ENCODE measurements around the gene NFKBIE. TPM values are rescaled to one million over a fixed set of nuclear protein-coding genes. Genes with fewer than 3 reads are reported as not detected.

Gene NFKBIE
- total and polyA plus RNA-seq, 2 of the 13 experiments (the other 11 are each of a cell fraction or from before 2014, with no cell fraction given), result 6.7 to 14.5 TPM

DNA sequence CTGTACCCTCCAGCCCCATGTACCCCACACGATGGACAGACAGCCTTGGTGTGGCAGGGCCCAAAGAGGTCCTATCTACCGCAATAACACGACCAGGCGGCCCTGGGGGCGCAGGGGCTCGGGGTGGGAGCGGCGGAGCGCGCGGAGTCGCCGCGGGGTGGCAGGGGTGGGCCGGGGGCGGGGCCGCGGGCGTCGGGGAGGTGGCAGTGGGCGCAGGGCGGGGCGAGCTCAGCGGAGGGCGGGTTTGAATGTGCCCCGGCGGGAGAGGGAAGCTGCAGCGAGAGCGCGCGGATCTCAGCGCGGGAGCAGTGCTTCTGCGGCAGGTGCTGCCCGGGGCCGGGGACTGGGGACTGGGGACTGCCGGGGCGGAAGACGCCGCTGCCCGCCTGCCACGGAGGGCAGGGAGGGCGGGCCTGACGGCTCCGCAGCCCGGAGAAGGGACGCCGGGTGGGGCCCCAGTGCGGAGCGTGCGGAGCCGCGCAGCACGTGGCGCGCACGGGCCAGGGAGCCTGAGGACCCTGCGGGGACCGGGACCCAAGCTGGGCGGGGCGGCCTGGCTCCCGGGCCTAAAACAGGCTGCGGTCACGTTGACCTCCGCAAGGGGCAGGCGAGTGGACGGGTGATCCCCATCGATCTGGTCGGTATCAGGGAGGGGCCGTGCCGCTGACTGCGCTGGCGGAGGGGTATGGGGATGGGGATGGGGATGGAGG, 41.9 kb downstream of the NFKBIE start, which contains the start of gene SLC29A1 (continued):
- TF ChIP-seq RXRA (CRISPR knock-in tag; IDR thresholded peaks at IDR 0.05), result 0 out of 2 replicates have a peak, but pooled peaks have one; percentile 24
- peak; percentile 97 for TF ChIP-seq MYC (CRISPR knock-in tag; IDR thresholded peaks at IDR 0.05; ENCODE audit: borderline replicate concordance)
- TF ChIP-seq, protein P1, sequence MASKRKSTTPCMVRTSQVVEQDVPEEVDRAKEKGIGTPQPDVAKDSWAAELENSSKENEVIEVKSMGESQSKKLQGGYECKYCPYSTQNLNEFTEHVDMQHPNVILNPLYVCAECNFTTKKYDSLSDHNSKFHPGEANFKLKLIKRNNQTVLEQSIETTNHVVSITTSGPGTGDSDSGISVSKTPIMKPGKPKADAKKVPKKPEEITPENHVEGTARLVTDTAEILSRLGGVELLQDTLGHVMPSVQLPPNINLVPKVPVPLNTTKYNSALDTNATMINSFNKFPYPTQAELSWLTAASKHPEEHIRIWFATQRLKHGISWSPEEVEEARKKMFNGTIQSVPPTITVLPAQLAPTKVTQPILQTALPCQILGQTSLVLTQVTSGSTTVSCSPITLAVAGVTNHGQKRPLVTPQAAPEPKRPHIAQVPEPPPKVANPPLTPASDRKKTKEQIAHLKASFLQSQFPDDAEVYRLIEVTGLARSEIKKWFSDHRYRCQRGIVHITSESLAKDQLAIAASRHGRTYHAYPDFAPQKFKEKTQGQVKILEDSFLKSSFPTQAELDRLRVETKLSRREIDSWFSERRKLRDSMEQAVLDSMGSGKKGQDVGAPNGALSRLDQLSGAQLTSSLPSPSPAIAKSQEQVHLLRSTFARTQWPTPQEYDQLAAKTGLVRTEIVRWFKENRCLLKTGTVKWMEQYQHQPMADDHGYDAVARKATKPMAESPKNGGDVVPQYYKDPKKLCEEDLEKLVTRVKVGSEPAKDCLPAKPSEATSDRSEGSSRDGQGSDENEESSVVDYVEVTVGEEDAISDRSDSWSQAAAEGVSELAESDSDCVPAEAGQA (IDR thresholded peaks at IDR 0.05; ENCODE audit: low read depth), result no peak
- TF ChIP-seq, protein P1 (CRISPR knock-in tag; IDR thresholded peaks at IDR 0.05; ENCODE audit: borderline replicate concordance), result no peak; the same call in 1 of the 2 replicates
- peak; percentile 87 for TF ChIP-seq HOXA3 (CRISPR knock-in tag; IDR thresholded peaks at IDR 0.05)
- no peak; the same call in 1 of the 2 replicates for TF ChIP-seq ZNF124 (CRISPR knock-in tag; IDR thresholded peaks at IDR 0.05)
- no peak for TF ChIP-seq ATF7 (IDR thresholded peaks at IDR 0.05)
- no peak for TF ChIP-seq ATF7 (CRISPR knock-in tag; IDR thresholded peaks at IDR 0.05)
- peak; percentile 79; the same call in 1 of the 2 replicates for TF ChIP-seq NFKB2 (CRISPR knock-in tag; IDR thresholded peaks at IDR 0.05; ENCODE audit: borderline replicate concordance)
- no peak for TF ChIP-seq NFIC (IDR thresholded peaks at IDR 0.05; ENCODE audit: low read length)
- TF ChIP-seq, protein P2, sequence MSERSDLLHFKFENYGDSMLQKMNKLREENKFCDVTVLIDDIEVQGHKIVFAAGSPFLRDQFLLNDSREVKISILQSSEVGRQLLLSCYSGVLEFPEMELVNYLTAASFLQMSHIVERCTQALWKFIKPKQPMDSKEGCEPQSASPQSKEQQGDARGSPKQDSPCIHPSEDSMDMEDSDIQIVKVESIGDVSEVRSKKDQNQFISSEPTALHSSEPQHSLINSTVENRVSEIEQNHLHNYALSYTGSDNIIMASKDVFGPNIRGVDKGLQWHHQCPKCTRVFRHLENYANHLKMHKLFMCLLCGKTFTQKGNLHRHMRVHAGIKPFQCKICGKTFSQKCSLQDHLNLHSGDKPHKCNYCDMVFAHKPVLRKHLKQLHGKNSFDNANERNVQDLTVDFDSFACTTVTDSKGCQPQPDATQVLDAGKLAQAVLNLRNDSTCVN (CRISPR knock-in tag; IDR thresholded peaks at IDR 0.05; ENCODE audit: borderline replicate concordance), result no peak
- peak; percentile 61; the same call in 1 of the 2 replicates for TF ChIP-seq ZNF264 (CRISPR knock-in tag; IDR thresholded peaks at IDR 0.05)
- TF ChIP-seq, protein P3, sequence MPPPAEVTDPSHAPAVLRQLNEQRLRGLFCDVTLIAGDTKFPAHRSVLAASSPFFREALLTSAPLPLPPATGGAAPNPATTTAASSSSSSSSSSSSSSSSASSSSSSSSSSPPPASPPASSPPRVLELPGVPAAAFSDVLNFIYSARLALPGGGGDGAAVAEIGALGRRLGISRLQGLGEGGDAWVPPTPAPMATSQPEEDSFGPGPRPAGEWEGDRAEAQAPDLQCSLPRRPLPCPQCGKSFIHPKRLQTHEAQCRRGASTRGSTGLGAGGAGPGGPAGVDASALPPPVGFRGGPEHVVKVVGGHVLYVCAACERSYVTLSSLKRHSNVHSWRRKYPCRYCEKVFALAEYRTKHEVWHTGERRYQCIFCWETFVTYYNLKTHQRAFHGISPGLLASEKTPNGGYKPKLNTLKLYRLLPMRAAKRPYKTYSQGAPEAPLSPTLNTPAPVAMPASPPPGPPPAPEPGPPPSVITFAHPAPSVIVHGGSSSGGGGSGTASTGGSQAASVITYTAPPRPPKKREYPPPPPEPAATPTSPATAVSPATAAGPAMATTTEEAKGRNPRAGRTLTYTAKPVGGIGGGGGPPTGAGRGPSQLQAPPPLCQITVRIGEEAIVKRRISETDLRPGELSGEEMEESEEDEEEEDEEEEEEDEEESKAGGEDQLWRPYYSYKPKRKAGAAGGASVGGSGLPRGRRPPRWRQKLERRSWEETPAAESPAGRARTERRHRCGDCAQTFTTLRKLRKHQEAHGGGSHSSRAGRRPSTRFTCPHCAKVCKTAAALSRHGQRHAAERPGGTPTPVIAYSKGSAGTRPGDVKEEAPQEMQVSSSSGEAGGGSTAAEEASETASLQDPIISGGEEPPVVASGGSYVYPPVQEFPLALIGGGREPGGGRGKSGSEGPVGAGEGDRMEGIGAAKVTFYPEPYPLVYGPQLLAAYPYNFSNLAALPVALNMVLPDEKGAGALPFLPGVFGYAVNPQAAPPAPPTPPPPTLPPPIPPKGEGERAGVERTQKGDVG (CRISPR knock-in tag; IDR thresholded peaks at IDR 0.05; ENCODE audit: borderline replicate concordance), result no peak
- peak; percentile 80 for TF ChIP-seq PHF5A (CRISPR knock-in tag; IDR thresholded peaks at IDR 0.05; ENCODE audit: low read depth, unreplicated experiment)
- TF ChIP-seq ZNF891 (CRISPR knock-in tag; IDR thresholded peaks at IDR 0.05), result no peak; the same call in 1 of the 2 replicates
- TF ChIP-seq MAFG (CRISPR knock-in tag; IDR thresholded peaks at IDR 0.05), result no peak; the same call in 1 of the 2 replicates
- no peak for TF ChIP-seq ELF4 (CRISPR knock-in tag; IDR thresholded peaks at IDR 0.05; ENCODE audit: borderline replicate concordance)
- no peak for TF ChIP-seq JUND (CRISPR knock-in tag; IDR thresholded peaks at IDR 0.05)
- TF ChIP-seq ZNF33A (CRISPR knock-in tag; IDR thresholded peaks at IDR 0.05; ENCODE audit: borderline replicate concordance), result no peak
- TF ChIP-seq RFX1 (IDR thresholded peaks at IDR 0.05), result no peak

Data from HepG2 (cell line).